Measurements from ENCODE around the gene CLK2. TPM values are rescaled to one million over a fixed set of nuclear protein-coding genes. Genes with fewer than 3 reads are reported as not detected.

The CLK2 gene
- total and polyA plus RNA-seq, 9 of the 15 experiments (the other 6 are each of a cell fraction or from before 2014, with no cell fraction given), result 13.5 to 81.4 (median 39.6) TPM

DNA sequence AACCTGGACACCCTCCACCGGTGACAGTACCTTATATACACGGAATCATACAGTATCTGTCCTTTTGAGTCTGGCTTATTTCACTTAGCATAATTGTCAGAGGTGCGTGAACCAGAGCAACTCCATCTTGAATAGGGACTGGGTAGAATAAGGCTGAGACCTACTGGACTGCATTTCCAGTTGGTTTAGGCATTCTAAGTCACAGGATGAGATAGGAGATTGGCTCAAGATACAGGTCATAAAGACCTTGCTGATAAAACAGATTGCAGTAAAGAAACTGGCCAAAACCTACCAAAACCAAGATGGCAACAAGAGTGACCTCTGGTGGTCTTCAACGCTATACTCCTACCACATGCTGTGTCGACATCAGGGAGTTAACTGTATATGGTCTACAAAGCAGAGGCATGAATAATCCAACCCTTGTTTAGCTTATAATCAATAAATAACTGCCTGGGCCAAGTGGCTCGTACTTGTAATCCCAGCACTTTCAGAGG, 34.0 kb upstream of the CLK2 start (continued):
- 0 out of 2 replicates have a peak, but pooled peaks have one; percentile 10 for TF ChIP-seq TEAD4 (IDR thresholded peaks at IDR 0.05; ENCODE audit: low read length)
- TF ChIP-seq TEAD4 (CRISPR knock-in tag; IDR thresholded peaks at IDR 0.05; ENCODE audit: borderline replicate concordance), result no peak
- peak; percentile 81 for TF ChIP-seq ZNF586 (CRISPR knock-in tag; conservative IDR thresholded peaks at IDR 0.05)
- no peak for TF ChIP-seq RFX1 (IDR thresholded peaks at IDR 0.05)
- peak; percentile 91 for TF ChIP-seq ZNF354B (CRISPR knock-in tag; IDR thresholded peaks at IDR 0.05)
- peak; percentile 96 for TF ChIP-seq HOMEZ (CRISPR knock-in tag; IDR thresholded peaks at IDR 0.05)
- TF ChIP-seq MAFG (tag; conservative IDR thresholded peaks at IDR 0.05), result 0 out of 2 replicates have a peak, but pooled peaks have one; percentile 20
- TF ChIP-seq ZNF644 (tag; IDR thresholded peaks at IDR 0.05; ENCODE audit: low read depth), result peak; percentile 98
- TF ChIP-seq ZNF507 (tag; conservative IDR thresholded peaks at IDR 0.05), result peak; percentile 60
- peak; percentile 89 for TF ChIP-seq GTF2A2 (tag; IDR thresholded peaks at IDR 0.05)
- TF ChIP-seq, protein P1, sequence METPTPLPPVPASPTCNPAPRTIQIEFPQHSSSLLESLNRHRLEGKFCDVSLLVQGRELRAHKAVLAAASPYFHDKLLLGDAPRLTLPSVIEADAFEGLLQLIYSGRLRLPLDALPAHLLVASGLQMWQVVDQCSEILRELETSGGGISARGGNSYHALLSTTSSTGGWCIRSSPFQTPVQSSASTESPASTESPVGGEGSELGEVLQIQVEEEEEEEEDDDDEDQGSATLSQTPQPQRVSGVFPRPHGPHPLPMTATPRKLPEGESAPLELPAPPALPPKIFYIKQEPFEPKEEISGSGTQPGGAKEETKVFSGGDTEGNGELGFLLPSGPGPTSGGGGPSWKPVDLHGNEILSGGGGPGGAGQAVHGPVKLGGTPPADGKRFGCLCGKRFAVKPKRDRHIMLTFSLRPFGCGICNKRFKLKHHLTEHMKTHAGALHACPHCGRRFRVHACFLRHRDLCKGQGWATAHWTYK (CRISPR knock-in tag; IDR thresholded peaks at IDR 0.05), result peak; percentile 98
- TF ChIP-seq ZNF717 (CRISPR knock-in tag; IDR thresholded peaks at IDR 0.05), result 0 out of 2 replicates have a peak, but pooled peaks have one; percentile 58
- 0 out of 2 replicates have a peak, but pooled peaks have one; percentile 26 for TF ChIP-seq NR2C1 (IDR thresholded peaks at IDR 0.05)
- TF ChIP-seq NR2C1 (tag; IDR thresholded peaks at IDR 0.05), result peak; percentile 94
- no peak for TF ChIP-seq SP1 (CRISPR knock-in tag; IDR thresholded peaks at IDR 0.05)
- no peak for TF ChIP-seq KLF16 (IDR thresholded peaks at IDR 0.05)
- peak; percentile 88; the same call in 1 of the 2 replicates for TF ChIP-seq ZNF174 (CRISPR knock-in tag; IDR thresholded peaks at IDR 0.05)
- peak; percentile 90 for TF ChIP-seq ZNF445 (CRISPR knock-in tag; IDR thresholded peaks at IDR 0.05; ENCODE audit: low read depth)
- TF ChIP-seq JUNB (CRISPR knock-in tag; conservative IDR thresholded peaks at IDR 0.05), result peak; percentile 42; the same call in 1 of the 2 replicates
- peak; percentile 67; the same call in 1 of the 2 replicates for TF ChIP-seq CLOCK (CRISPR knock-in tag; IDR thresholded peaks at IDR 0.05; ENCODE audit: borderline replicate concordance)
- no peak for TF ChIP-seq NFE2 (IDR thresholded peaks at IDR 0.05; ENCODE audit: low read depth)
- no peak for TF ChIP-seq MYBL2 (IDR thresholded peaks at IDR 0.05; ENCODE audit: low read depth)
- no peak for TF ChIP-seq MYBL2 (CRISPR knock-in tag; IDR thresholded peaks at IDR 0.05; ENCODE audit: borderline replicate concordance)
- peak; percentile 95 for TF ChIP-seq E2F3 (CRISPR knock-in tag; IDR thresholded peaks at IDR 0.05)
- TF ChIP-seq ZBTB17 (CRISPR knock-in tag; IDR thresholded peaks at IDR 0.05), result peak; percentile 94
- TF ChIP-seq SMAD3 (CRISPR knock-in tag; conservative IDR thresholded peaks at IDR 0.05), result peak; percentile 98
- peak; percentile 91 for TF ChIP-seq ZNF79 (CRISPR knock-in tag; IDR thresholded peaks at IDR 0.05; ENCODE audit: low read depth)
